Left lobe of liver (tissue), 2 donors: ENCODE data around the gene ADAMTS5. TPM values are rescaled to one million over a fixed set of nuclear protein-coding genes. Genes with fewer than 3 reads are reported as not detected.

Experiments used
- ATAC-seq: fragments of 200-7000 bp; cut with Tn5 transposase; one replicate; pipeline ENCODE4 v1.9.1; 2020; ENCODE audit warnings: mild to moderate bottlenecking, moderate library complexity
- DNase-seq: peaks from one replicate; pipeline ENCODE4 v3.0.0-alpha.2; 2020; ENCODE audit warnings: low spot score
- total RNA-seq: library from RNA; stranded (reverse); gene quantifications from one replicate; pipeline ENCODE4 v1.2.1, GENCODE V29; 2021
- donor health status: DM: no; HTN: no; CAD: no; lungs with moderate emphysema.
- donor health status: DM: no; HTN: yes; CAD: no.

ADAMTS5 gene
- total RNA-seq, 1 donor from 2014 or later = 0.48 TPM

- ATAC-seq = no peak
These were observed 74.7 kb downstream of the ADAMTS5 start for GRCh38 chr21:26892151-26892550.

DNA sequence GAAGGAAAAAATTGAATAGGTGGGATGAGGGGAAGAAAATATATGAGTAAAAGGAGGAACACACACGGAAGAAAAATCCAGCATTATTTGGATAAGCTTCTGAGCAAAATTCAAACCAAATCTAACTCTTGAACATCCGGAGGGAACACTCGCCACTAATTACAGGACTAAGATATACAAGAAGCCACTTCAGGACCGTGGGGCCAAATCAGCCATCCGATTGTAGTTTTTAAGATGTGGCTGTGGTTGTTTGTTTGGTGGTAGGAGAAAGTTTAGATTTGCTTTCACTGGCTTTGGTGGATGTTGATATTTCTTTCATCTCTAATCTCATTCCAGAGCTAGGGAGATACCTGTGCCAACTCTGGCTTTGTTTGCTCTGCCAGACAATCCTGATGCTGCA is 78.0 kb downstream of the ADAMTS5 start:
- DNase-seq (no peak), ATAC-seq (no peak)

More at GRCh38 chr21:26892151-26892550, 74.7 kb downstream of the ADAMTS5 start:
- DNase-seq = no peak

- DNase-seq (no peak), ATAC-seq (no peak)
These were observed 78.6 kb downstream of the ADAMTS5 start for GRCh38 chr21:26888256-26888655.

- ATAC-seq (peak; percentile 26), DNase-seq (no peak)
These were observed 79.6 kb downstream of the ADAMTS5 start for GRCh38 chr21:26887251-26887650.

DNA sequence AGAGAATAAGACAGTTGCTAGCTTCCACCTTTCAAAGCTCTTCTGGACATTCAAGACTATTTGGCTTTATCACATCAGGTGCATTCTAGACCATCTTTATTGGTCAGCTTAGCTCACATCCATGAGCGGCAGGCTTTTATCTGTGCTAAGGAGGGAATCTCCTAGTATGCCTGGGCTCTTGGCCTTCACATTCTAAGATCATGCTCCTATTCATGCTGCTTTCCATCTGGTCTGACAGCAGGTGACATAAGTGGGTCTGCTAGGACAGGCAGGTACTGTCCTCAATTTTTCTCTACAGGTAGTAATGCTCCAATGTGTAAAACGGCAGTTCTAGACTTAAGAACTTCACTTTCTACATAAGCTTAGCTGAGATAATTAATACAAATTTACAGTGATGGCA is 82.5 kb downstream of the ADAMTS5 start:
- no peak for ATAC-seq
- DNase-seq = no peak

- DNase-seq (no peak), ATAC-seq (no peak)
These were observed 83.1 kb downstream of the ADAMTS5 start for GRCh38 chr21:26883768-26884167.

GRCh38 chr21:26881504-26882228 is 85.2 kb downstream of the ADAMTS5 start:
- ATAC-seq = peak; percentile 26
- DNase-seq = no peak

- DNase-seq (no peak), ATAC-seq (no peak)
These were observed 89.9 kb downstream of the ADAMTS5 start for GRCh38 chr21:26877018-26877417.

GRCh38 chr21:26874347-26874746 is 92.5 kb downstream of the ADAMTS5 start:
- no peak for ATAC-seq
- no peak for DNase-seq

Other genes starting within 250 kb of the ADAMTS5 start
- gene ADAMTS1, start 121.7 kb downstream of the ADAMTS5 start, total RNA-seq = 3.3 TPM